HepG2 (cell line): ENCODE measurements around the gene HCRTR2.

Experiments
- FOXA1 ChIP-seq, 2 experiments: fragments of 450-650 bp in 1 of 2; sonication (generic) in 1 of 2; formaldehyde crosslinking in 1 of 2; IDR thresholded peaks; 2 replicates each; pipeline versions ENCODE4 v1.4.0 to v1.6.1; 2016 to 2020; ENCODE audit warnings: missing genetic modification reagents in 1 of 2
- NR1H2 ChIP-seq: sonication (generic); formaldehyde crosslinking; IDR thresholded peaks from 2 replicates; pipeline ENCODE4 v1.8.1; 2022; ENCODE audit warnings: low read depth, missing genetic modification reagents, borderline replicate concordance
- NR2C2 ChIP-seq: sonication (generic); formaldehyde crosslinking; IDR thresholded peaks from 2 replicates; pipeline ENCODE4 v1.4.0; 2020; ENCODE audit warnings: missing genetic modification reagents, mild to moderate bottlenecking, moderate library complexity, borderline replicate concordance
- POLR2A ChIP-seq, 2 experiments: IDR thresholded peaks; 2 replicates each; pipeline ENCODE4 v1.6.1; 2011; ENCODE audit warnings: low read depth in 2 of 2, low read length in 2 of 2, mild to moderate bottlenecking in 1 of 2, moderate library complexity in 1 of 2; ENCODE audit not compliant: insufficient read depth in 1 of 2
- ZBTB7A ChIP-seq: sonication (generic); formaldehyde crosslinking; IDR thresholded peaks from 2 replicates; pipeline ENCODE4 v1.8.0; 2022; ENCODE audit warnings: mild to moderate bottlenecking, missing genetic modification reagents
- ZNF12 ChIP-seq: sonication (generic); formaldehyde crosslinking; IDR thresholded peaks from 2 replicates; pipeline ENCODE4 v1.5.0; 2020; ENCODE audit warnings: missing genetic modification reagents
- ZNF547 ChIP-seq: sonication (generic); formaldehyde crosslinking; IDR thresholded peaks from 2 replicates; pipeline ENCODE4 v1.5.1; 2020; ENCODE audit warnings: mild to moderate bottlenecking, missing genetic modification reagents

- TF ChIP-seq NR2C2 (CRISPR knock-in tag), result no peak
- TF ChIP-seq ZNF12, result no peak
- TF ChIP-seq POLR2A (IDR thresholded peaks at IDR 0.05; ENCODE audit: insufficient read depth in 1 of 2, low read depth in 2 of 2, low read length in 2 of 2), result no peak
- no peak for TF ChIP-seq NR1H2 (CRISPR knock-in tag)
- TF ChIP-seq ZBTB7A, result no peak
- TF ChIP-seq ZNF547, result no peak
- TF ChIP-seq FOXA1 (IDR thresholded peaks at IDR 0.05), result no peak
- no peak for TF ChIP-seq FOXA1 (CRISPR knock-in tag; IDR thresholded peaks at IDR 0.05)
Observed at GRCh38 chr6:55180258-55180657, 5.9 kb downstream of the HCRTR2 start.
